ENCODE measurements around the gene DUOX1.

The DUOX1 gene

GRCh38 chr15:45147606-45148005 lies 17.8 kb downstream of the DUOX1 start:
- H2BK12ac ChIP-seq (ENCODE audit: low read length) = no peak overlapping the region
- no peak overlapping the region for H3K23ac ChIP-seq (ENCODE audit: low read length)
- H3K27ac ChIP-seq (ENCODE audit: low read depth, low read length) = no peak overlapping the region
- no peaks in the 10 kb centered on the region for H3K79me2 ChIP-seq (ENCODE audit: control insufficient read depth, insufficient read depth, low read length, poor library complexity)
- no peak overlapping the region for H4K12ac ChIP-seq (ENCODE audit: low read depth, low read length)
- H3K9ac ChIP-seq (ENCODE audit: low read length) = no peak overlapping the region
- WGBS (ENCODE audit: extremely low coverage, insufficient coverage, insufficient read length) = no CpG with 5 or more reads among the region's 7 CpGs
- H4K8ac ChIP-seq (ENCODE audit: low read depth, low read length) = no peak overlapping the region
- no peak overlapping the region for H2BK5ac ChIP-seq (ENCODE audit: low read depth, low read length, poor library complexity)
- no peak overlapping the region for H3K18ac ChIP-seq (ENCODE audit: low read length)
- peaks cover 11 to 18% of the 10 kb centered on the region in 2 experiments for H3K4me1 ChIP-seq (ENCODE audit: control insufficient read depth in 1 of 2, insufficient read depth in 2 of 2, low read length in 2 of 2)
- no peaks in the 10 kb centered on the region for H3K9me3 ChIP-seq (ENCODE audit: insufficient read depth, low read depth, low read length)
- no peak overlapping the region for H2BK120ac ChIP-seq (ENCODE audit: insufficient read depth, low read length, poor library complexity)
- H3K4ac ChIP-seq (ENCODE audit: low read depth, low read length) = no peak overlapping the region
- no peaks in the 10 kb centered on the region for H3K79me1 ChIP-seq (ENCODE audit: low read length)
- no peak overlapping the region for H2AFZ ChIP-seq (ENCODE audit: insufficient read depth, low read length, poor library complexity)
- no peaks in the 10 kb centered on the region for H3K36me3 ChIP-seq (ENCODE audit: control insufficient read depth in 1 of 2, insufficient read depth in 2 of 2, low read length in 2 of 2)
- no peak overlapping the region for H3K4me3 ChIP-seq (ENCODE audit: low read depth, low read length)
- no peak overlapping the region for H3K14ac ChIP-seq (ENCODE audit: low read length)
- H3K27me3 ChIP-seq (ENCODE audit: insufficient read depth, low read length) = no peaks in the 10 kb centered on the region
- no peak overlapping the region for H2AK5ac ChIP-seq (ENCODE audit: low read length)
- no peak overlapping the region for H4K91ac ChIP-seq (ENCODE audit: low read depth, low read length)
- no peak for DNase-seq
- H3K4me2 ChIP-seq (ENCODE audit: low read length) = no peak overlapping the region

GRCh38 chr15:45148076-45149059 lies 18.6 kb downstream of the DUOX1 start:
- Histone ChIP-seq H2AK5ac (ENCODE audit: low read length) (no peak overlapping the region), H3K4me1 (ENCODE audit: control insufficient read depth in 1 of 2, insufficient read depth in 2 of 2, low read length in 2 of 2) (peaks cover 11 to 18% of the 10 kb centered on the region in 2 experiments), H3K4me3 (ENCODE audit: low read depth, low read length) (no peak overlapping the region), H3K4ac (ENCODE audit: low read depth, low read length) (no peak overlapping the region), H3K9me3 (ENCODE audit: insufficient read depth, low read depth, low read length) (no peaks in the 10 kb centered on the region), H3K27ac (ENCODE audit: low read depth, low read length) (no peak overlapping the region), H4K8ac (ENCODE audit: low read depth, low read length) (no peak overlapping the region), H3K14ac (ENCODE audit: low read length) (no peak overlapping the region), H3K9ac (ENCODE audit: low read length) (no peak overlapping the region), H3K18ac (ENCODE audit: low read length) (no peak overlapping the region), H3K4me2 (ENCODE audit: low read length) (no peak overlapping the region), H3K36me3 (ENCODE audit: control insufficient read depth in 1 of 2, insufficient read depth in 2 of 2, low read length in 2 of 2) (no peaks in the 10 kb centered on the region), H4K12ac (ENCODE audit: low read depth, low read length) (no peak overlapping the region), H4K91ac (ENCODE audit: low read depth, low read length) (no peak overlapping the region), H3K27me3 (ENCODE audit: insufficient read depth, low read length) (no peaks in the 10 kb centered on the region), H2BK120ac (ENCODE audit: insufficient read depth, low read length, poor library complexity) (no peak overlapping the region), H2BK12ac (ENCODE audit: low read length) (no peak overlapping the region), H3K79me2 (ENCODE audit: control insufficient read depth, insufficient read depth, low read length, poor library complexity) (no peaks in the 10 kb centered on the region), H3K23ac (ENCODE audit: low read length) (no peak overlapping the region), H3K79me1 (ENCODE audit: low read length) (no peaks in the 10 kb centered on the region), H2AFZ (ENCODE audit: insufficient read depth, low read length, poor library complexity) (no peak overlapping the region), H2BK5ac (ENCODE audit: low read depth, low read length, poor library complexity) (peak overlapping the region; percentile 3)
- no peak for DNase-seq
- no CpG with 5 or more reads among the region's 12 CpGs for WGBS (ENCODE audit: extremely low coverage, insufficient coverage, insufficient read length)

GRCh38 chr15:45149060-45149459 lies 19.3 kb downstream of the DUOX1 start:
- no peak for DNase-seq
- Histone ChIP-seq H4K91ac (ENCODE audit: low read depth, low read length) (no peak overlapping the region), H3K4ac (ENCODE audit: low read depth, low read length) (no peak overlapping the region), H2AFZ (ENCODE audit: insufficient read depth, low read length, poor library complexity) (no peak overlapping the region), H3K4me3 (ENCODE audit: low read depth, low read length) (no peak overlapping the region), H3K9me3 (ENCODE audit: insufficient read depth, low read depth, low read length) (no peaks in the 10 kb centered on the region), H3K4me1 (ENCODE audit: control insufficient read depth in 1 of 2, insufficient read depth in 2 of 2, low read length in 2 of 2) (peaks cover 8 to 15% of the 10 kb centered on the region in 2 experiments), H3K18ac (ENCODE audit: low read length) (no peak overlapping the region), H3K27ac (ENCODE audit: low read depth, low read length) (no peak overlapping the region), H3K9ac (ENCODE audit: low read length) (no peak overlapping the region), H2BK5ac (ENCODE audit: low read depth, low read length, poor library complexity) (peak overlapping the region; percentile 3), H4K8ac (ENCODE audit: low read depth, low read length) (no peak overlapping the region), H2AK5ac (ENCODE audit: low read length) (no peak overlapping the region), H4K12ac (ENCODE audit: low read depth, low read length) (no peak overlapping the region), H3K79me1 (ENCODE audit: low read length) (no peaks in the 10 kb centered on the region), H3K36me3 (ENCODE audit: control insufficient read depth in 1 of 2, insufficient read depth in 2 of 2, low read length in 2 of 2) (no peaks in the 10 kb centered on the region), H3K79me2 (ENCODE audit: control insufficient read depth, insufficient read depth, low read length, poor library complexity) (no peaks in the 10 kb centered on the region), H3K27me3 (ENCODE audit: insufficient read depth, low read length) (no peaks in the 10 kb centered on the region), H2BK120ac (ENCODE audit: insufficient read depth, low read length, poor library complexity) (no peak overlapping the region), H3K14ac (ENCODE audit: low read length) (no peak overlapping the region), H3K23ac (ENCODE audit: low read length) (no peak overlapping the region), H3K4me2 (ENCODE audit: low read length) (no peak overlapping the region), H2BK12ac (ENCODE audit: low read length) (no peak overlapping the region)
- WGBS (ENCODE audit: extremely low coverage, insufficient coverage, insufficient read length) = no CpG with 5 or more reads among the region's 1 CpG

GRCh38 chr15:45150481-45150880 lies 20.7 kb downstream of the DUOX1 start:
- H2AFZ ChIP-seq (ENCODE audit: insufficient read depth, low read length, poor library complexity) = no peak overlapping the region
- no peak overlapping the region for H2BK5ac ChIP-seq (ENCODE audit: low read depth, low read length, poor library complexity)
- H4K91ac ChIP-seq (ENCODE audit: low read depth, low read length) = no peak overlapping the region
- no peaks in the 10 kb centered on the region for H3K27me3 ChIP-seq (ENCODE audit: insufficient read depth, low read length)
- H3K36me3 ChIP-seq (ENCODE audit: control insufficient read depth in 1 of 2, insufficient read depth in 2 of 2, low read length in 2 of 2) = no peaks in the 10 kb centered on the region
- no peaks in the 10 kb centered on the region for H3K79me1 ChIP-seq (ENCODE audit: low read length)
- DNase-seq = no peak
- H3K4me2 ChIP-seq (ENCODE audit: low read length) = no peak overlapping the region
- H3K18ac ChIP-seq (ENCODE audit: low read length) = no peak overlapping the region
- H3K4ac ChIP-seq (ENCODE audit: low read depth, low read length) = no peak overlapping the region
- H4K12ac ChIP-seq (ENCODE audit: low read depth, low read length) = no peak overlapping the region
- no peaks in the 10 kb centered on the region for H3K79me2 ChIP-seq (ENCODE audit: control insufficient read depth, insufficient read depth, low read length, poor library complexity)
- H3K9ac ChIP-seq (ENCODE audit: low read length) = no peak overlapping the region
- H3K4me1 ChIP-seq (ENCODE audit: control insufficient read depth in 1 of 2, insufficient read depth in 2 of 2, low read length in 2 of 2) = peaks cover 7 to 15% of the 10 kb centered on the region in 2 experiments
- H3K27ac ChIP-seq (ENCODE audit: low read depth, low read length) = no peak overlapping the region
- no peak overlapping the region for H3K14ac ChIP-seq (ENCODE audit: low read length)
- H2BK120ac ChIP-seq (ENCODE audit: insufficient read depth, low read length, poor library complexity) = no peak overlapping the region
- H3K23ac ChIP-seq (ENCODE audit: low read length) = no peak overlapping the region
- H2BK12ac ChIP-seq (ENCODE audit: low read length) = no peak overlapping the region
- H2AK5ac ChIP-seq (ENCODE audit: low read length) = no peak overlapping the region
- no CpG with 5 or more reads among the region's 6 CpGs for WGBS (ENCODE audit: extremely low coverage, insufficient coverage, insufficient read length)
- H3K9me3 ChIP-seq (ENCODE audit: insufficient read depth, low read depth, low read length) = no peaks in the 10 kb centered on the region
- no peak overlapping the region for H4K8ac ChIP-seq (ENCODE audit: low read depth, low read length)
- H3K4me3 ChIP-seq (ENCODE audit: low read depth, low read length) = no peak overlapping the region

Measured in trophoblast cell (in vitro differentiated cells and primary cell).